GM21447 (cell line): ENCODE data around the gene SHB.
A peak's percentile ranks its signal among the peaks of the same experiment; 100 is the strongest.

Experiments used
- ATAC-seq: cut with Tn5 transposase; IDR thresholded peaks from one replicate; pipeline ENCODE4 v1.9.1; 2021; ENCODE audit not compliant: unreplicated experiment

Gene SHB

GRCh38 chr9:37971108-37971459, 97.9 kb downstream of the SHB start:
- ATAC-seq: no peak

GRCh38 chr9:37970301-37971107, 98.5 kb downstream of the SHB start:
- no peak for ATAC-seq

DNA sequence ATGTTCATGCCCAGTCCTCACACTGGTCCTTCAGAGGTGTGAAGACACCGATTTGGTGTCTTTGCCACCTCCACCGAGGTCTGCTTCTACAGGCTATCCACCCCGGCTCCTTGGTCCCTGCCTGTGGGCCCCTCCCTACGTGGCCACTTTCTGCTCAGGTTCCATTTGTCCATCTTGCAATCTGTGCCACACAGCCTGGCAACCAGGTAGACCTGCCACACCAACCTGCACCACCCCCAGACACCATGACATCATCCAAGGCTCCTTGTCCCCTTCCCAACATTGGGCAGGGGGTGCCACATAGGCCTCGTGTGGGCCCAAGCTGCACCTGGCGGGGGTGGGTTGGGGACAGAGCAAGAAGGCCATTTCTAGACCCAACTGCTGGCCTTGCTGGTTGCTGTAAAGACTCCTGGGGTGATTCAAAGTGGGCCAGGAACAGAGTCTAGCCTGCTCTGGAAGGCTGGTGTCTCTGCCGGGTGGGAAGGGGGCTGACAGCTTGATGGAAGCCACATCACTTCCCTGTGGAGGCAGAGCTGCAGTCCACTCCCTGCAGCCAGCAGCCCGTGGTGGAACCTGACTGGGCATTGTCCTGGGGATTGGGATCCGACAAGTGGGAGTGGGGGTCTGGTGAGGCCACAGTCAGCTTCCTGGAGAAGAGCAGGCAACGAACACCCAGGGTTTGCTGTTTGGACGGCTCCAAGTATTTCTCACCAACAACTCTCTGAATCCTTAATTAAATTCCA, 99.3 kb downstream of the SHB start:
- ATAC-seq: no peak

- no peak for ATAC-seq
Observed at GRCh38 chr9:37969130-37969529, 99.9 kb downstream of the SHB start.

GRCh38 chr9:37968228-37968701, 100.8 kb downstream of the SHB start:
- no peak for ATAC-seq

DNA sequence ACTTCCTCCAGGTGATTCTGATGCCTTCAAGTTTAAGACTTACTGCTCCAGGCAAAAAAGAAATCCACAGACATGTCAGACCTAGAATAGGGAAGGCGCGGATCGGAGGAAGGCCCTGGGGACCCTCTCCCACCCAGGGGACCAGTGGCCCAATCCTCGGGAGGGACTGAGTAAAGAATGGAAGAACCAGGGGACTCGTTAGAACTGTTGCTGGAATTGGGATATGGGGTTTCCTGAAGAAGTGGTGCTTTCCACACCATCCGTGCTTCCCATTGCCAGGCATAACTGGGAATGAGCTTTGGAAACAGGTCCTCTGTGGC, 101.3 kb downstream of the SHB start:
- no peak for ATAC-seq

DNA sequence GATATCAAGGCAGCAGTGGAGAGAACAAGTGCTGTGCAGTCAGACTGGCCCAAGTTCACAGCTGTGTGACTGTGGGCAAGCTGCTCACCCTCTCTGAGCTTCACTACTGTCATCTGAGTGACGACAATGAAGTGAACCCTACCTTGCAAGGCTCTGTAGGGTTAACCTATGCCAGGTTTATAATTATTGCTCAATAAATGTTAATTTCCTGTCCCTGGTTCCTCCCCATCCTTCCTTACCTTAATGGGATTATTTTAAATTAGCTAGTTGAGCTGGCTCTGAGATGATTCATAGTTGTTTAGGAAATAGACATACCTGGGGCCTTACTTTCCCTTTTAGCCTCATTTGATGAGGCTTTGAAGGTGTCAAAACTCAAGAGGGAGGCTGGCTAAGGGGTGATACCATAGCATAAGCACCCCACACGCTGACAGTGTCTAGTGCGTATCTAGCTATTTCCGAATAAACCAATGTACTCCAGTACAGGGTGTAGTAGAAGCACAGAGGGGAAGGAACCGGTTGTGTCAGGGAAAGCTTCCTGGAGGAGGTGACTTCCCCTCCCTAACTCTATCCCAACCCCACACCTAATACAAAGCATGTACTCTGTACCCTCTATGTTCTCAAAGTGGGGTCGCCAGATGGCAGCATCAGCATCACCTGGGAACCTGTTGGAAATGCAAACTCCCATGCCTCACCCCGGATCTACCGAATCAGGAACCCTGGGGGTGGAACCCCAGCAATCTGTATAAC, 101.8 kb downstream of the SHB start:
- no peak for ATAC-seq

DNA sequence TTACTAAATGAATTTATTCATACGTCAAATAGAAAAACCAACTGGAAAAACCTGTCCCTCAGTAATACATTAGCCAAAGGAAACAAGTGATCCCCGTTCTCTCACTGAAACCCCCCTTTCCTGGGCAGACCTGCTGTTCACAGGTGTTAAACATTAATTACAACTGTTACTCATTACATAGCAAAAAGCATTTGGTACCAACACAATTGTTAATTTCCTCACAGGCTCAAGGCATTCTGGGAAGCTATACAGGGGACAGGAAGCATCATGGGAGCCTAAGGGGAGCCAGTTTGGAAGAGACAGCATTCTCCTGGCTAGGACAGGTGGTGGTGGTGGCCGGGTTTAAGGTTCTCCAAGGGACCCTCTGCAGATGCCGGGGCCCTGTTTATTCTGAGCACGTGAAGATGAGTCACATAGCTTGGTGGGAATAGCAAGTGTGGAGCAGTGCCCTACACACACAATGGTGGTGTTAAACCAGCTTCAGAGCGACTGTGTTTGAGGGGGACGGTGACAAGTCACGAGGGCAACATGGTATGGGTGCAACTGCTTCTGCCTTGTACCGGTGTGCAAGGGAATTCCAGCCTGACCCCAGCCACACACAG, 102.5 kb downstream of the SHB start:
- peak; percentile 49 for ATAC-seq

DNA sequence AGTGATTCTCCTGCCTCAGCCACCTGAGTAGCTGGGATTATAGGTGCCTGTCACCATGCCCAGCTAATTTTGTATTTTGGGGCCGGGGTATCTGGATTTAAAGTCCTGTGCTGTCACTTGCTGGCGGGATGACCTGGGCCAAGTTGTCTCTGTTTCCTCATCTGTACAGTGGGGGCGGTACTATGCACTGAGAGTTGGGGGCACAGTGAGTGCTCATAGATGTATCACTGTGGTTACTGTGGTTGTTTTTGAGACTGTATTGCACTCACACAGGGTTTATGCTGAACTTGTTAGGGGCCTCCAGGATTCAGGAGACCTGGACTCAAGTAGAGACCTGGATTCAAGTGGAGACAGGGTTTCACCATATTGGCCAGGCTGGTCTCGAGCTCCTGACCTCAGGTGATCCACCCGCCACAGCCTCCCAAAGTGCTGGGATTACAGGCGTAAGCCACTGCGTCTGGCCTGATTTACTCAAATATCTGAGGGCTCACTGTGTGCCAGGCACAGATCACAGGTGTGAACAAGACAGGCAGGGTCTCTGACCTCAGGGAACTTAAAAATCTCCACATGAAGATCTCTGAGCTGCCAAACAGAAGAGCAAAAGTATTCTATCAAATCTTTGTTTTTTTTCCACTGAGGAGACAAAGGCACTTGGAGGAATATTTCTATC, 103.2 kb downstream of the SHB start:
- peak; percentile 52 for ATAC-seq

- ATAC-seq: no peak
Observed at GRCh38 chr9:37965116-37965515, 103.9 kb downstream of the SHB start.

DNA sequence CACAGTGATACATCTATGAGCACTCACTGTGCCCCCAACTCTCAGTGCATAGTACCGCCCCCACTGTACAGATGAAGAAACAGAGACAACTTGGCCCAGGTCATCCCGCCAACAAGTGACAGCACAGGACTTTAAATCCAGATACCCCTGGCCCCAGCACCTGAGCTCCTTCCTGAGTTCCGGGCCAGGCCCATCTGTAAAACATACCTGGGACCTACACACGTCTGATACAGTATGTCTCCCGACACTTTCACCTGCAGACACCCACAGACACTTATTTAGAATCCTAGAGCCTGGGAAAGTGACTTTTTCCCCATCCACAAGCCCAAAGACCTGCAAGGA, 104.3 kb downstream of the SHB start:
- ATAC-seq: no peak

- no peak for ATAC-seq
Observed at GRCh38 chr9:37963936-37964739, 104.9 kb downstream of the SHB start.

DNA sequence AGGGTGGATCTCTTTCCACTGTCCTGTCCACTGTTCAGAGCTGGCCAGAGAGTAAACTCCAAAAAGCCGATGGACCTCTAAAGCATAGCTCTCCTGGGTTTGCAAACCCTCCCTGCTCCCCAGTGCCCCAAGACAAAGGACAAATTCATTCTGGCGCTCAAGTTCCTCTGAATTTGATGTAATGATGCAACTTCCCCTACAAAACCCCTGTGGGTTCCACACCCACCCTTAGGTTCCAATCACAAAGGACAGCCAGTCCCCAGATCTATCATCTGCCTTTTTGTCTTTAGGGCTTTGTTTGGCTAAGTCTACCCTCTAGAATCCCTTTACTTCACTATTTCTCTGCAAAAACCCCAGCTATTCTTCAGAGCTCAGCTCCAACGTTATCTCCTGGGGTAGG, 107.7 kb downstream of the SHB start:
- no peak for ATAC-seq

DNA sequence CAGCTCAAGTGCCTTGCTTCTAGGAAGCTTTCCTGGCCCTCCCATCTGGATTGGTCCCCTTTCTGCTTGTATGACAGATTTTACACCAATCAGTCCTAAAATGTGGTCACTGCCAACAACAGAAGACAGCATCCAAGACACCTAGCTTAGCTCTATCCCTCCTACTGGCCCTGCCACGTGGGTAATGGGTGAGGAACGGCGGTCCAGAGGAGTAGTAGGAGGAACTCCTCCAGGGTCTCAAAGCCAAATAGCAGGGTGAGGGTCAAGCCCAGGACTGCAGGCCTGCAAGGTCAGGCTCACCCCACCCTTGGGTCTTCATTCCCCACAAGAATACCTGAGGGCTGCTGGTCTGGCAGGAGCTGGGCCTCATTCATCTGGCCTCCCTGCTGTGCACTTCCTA, 108.4 kb downstream of the SHB start:
- no peak for ATAC-seq

DNA sequence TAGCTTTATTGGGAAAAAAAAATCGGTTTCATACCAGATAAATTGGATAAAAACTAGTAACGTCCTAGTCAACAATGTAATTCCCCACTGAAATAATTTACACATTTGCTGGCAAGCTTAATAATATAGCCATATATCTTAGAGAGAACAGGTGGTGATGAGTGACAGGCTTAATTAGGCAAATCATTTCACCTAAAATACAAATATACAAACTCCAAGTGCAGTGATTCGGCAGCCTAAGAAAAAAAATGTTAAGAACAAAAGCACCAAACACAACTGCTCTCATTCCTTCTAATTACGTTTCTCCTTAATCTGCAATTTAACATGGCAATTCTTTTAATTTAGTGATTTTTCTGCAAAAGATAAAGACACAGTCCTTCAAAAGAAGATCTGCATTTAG, 109.1 kb downstream of the SHB start:
- no peak for ATAC-seq

DNA sequence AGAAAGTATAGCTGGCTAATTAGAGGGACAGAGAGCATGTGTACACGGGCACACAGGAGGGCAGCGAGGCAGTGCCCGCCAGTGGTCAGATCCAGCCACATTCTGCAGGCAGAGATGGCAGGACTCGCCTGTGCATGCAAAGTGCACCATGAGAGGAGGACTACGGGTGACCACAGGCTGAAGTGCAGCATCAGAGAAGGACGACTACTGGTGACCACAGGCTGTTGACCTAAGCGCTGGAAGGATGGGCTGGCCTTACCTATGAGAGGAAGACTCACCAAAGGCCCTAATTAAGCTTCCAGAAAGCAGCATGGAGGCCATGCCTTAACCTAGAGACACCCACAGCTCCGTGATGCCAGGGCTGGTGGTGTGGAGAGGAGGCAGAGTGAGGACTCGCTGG, 110.9 kb downstream of the SHB start:
- no peak for ATAC-seq

GRCh38 chr9:37957664-37957953, 111.4 kb downstream of the SHB start:
- ATAC-seq: no peak

DNA sequence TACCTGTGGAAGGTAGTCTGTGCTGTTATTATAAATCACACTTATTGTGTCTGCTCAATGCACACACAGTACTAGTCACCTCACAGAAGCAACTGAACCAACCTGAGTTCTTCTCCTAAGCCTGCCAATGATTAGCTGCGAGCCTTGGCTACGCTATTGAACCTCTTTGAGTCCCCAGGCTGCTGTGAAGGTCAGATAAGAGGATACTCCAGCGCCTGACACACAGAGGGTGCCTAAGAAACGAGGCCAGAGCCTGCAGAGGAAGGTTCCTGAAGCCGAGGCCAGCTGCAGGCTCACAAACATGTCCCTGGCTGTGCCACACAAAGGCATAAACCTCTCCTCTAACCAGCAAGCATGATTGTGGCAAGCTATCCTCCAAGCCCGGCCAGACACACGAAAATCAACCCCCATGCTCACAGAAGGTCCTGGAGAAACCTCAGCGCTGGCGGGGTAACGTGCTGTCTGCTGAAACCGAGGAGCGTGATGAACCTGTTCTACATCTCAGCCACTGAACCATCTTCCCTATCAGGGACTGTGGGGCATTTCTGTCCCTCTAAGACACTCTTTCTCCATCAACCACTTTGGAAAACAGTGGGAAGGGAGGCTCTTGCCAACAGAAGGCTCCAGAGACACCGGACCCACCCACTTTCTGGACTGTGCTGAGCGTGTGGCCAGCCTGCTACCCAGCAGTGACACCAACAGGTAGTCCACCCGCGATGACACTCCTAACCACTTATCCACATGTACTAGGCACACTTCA, 111.9 kb downstream of the SHB start:
- no peak for ATAC-seq

GRCh38 chr9:37956423-37956820, 112.6 kb downstream of the SHB start:
- no peak for ATAC-seq
